ENCODE results near the gene RNFT2.

Gene RNFT2

GRCh38 chr12:116718655-116719454 lies 19.3 kb upstream of the RNFT2 start:
- no peak for DNase-seq (ENCODE audit: low read depth)
- TF ChIP-seq CTCF (IDR thresholded peaks at IDR 0.05; ENCODE audit: control insufficient read depth, insufficient read depth, low read depth, low read length, missing control alignments): no peak
- no peak overlapping the region for H3K4me3 ChIP-seq (ENCODE audit: control insufficient read depth, low read depth, low read length)

GRCh38 chr12:116719731-116720528 lies 18.2 kb upstream of the RNFT2 start:
- no peak overlapping the region for H3K4me3 ChIP-seq (ENCODE audit: control insufficient read depth, low read depth, low read length)
- no peak for TF ChIP-seq CTCF (IDR thresholded peaks at IDR 0.05; ENCODE audit: control insufficient read depth, insufficient read depth, low read depth, low read length, missing control alignments)
- DNase-seq (ENCODE audit: low read depth): no peak

GRCh38 chr12:116722245-116722644 lies 15.9 kb upstream of the RNFT2 start:
- no peak for DNase-seq (ENCODE audit: low read depth)
- no peak overlapping the region for H3K4me3 ChIP-seq (ENCODE audit: control insufficient read depth, low read depth, low read length)
- no peak for TF ChIP-seq CTCF (IDR thresholded peaks at IDR 0.05; ENCODE audit: control insufficient read depth, insufficient read depth, low read depth, low read length, missing control alignments)

GRCh38 chr12:116726694-116727093 lies 11.4 kb upstream of the RNFT2 start:
- TF ChIP-seq CTCF (IDR thresholded peaks at IDR 0.05; ENCODE audit: control insufficient read depth, insufficient read depth, low read depth, low read length, missing control alignments): no peak
- no peak for DNase-seq (ENCODE audit: low read depth)
- no peak overlapping the region for H3K4me3 ChIP-seq (ENCODE audit: control insufficient read depth, low read depth, low read length)

GRCh38 chr12:116727261-116727660 lies 10.9 kb upstream of the RNFT2 start:
- no peak for DNase-seq (ENCODE audit: low read depth)
- no peak for TF ChIP-seq CTCF (IDR thresholded peaks at IDR 0.05; ENCODE audit: control insufficient read depth, insufficient read depth, low read depth, low read length, missing control alignments)
- H3K4me3 ChIP-seq (ENCODE audit: control insufficient read depth, low read depth, low read length): no peak overlapping the region

GRCh38 chr12:116727891-116728290 lies 10.2 kb upstream of the RNFT2 start:
- no peak overlapping the region for H3K4me3 ChIP-seq (ENCODE audit: control insufficient read depth, low read depth, low read length)
- DNase-seq (ENCODE audit: low read depth): no peak
- no peak for TF ChIP-seq CTCF (IDR thresholded peaks at IDR 0.05; ENCODE audit: control insufficient read depth, insufficient read depth, low read depth, low read length, missing control alignments)

Measured in AG09309 (cell line).